Measurements from ENCODE around the gene ANP32A. TPM values are rescaled to one million over a fixed set of nuclear protein-coding genes. Genes with fewer than 3 reads are reported as not detected.
"Not testable (repeated sequence)": the region's sequence is repeated elsewhere in the genome, so short reads cannot be mapped to it uniquely, and the experiment has no call there.

Gene ANP32A
- total RNA-seq, 1 experiment from 2014 or later = 104 TPM

DNA sequence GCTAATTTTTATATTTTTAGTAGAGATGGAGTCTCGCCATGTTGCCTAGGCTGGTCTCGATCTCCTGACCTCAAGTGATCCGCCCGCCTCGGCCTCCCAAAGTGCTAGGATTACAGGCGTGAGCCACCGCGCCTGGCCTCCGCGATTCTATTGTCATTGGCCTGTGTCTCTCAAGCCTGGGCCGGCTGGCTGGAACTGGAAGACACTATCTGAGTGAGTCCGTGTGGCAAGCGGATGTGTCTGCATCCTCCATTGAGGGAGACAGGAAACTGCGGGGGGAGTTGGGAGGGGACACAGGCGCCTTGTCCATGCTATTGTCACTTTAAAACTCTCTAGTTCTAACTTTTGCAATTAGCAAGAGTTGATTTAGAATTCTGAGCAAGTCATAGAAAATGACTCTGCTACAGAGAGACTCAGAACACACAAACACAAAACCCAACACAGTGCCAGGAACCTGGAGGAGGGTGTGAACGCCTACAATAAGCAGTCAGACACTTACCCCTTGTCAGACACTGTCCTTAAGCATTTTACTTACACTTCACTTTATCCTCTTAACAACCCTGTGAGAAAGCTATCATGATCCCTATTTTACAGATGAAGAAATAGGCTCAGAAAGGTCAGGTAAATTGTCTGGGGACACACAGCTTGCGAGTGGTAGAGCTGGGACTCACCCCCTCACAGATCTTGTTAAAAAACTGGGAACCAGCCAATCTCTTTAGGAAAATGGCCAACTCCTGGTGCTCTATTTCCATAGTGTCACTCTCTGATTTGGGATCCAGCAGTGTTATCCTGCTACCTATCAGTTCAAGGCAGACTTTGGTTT, 38.7 kb downstream of the ANP32A start:
- no peak for DNase-seq (ENCODE audit: low read depth)

DNA sequence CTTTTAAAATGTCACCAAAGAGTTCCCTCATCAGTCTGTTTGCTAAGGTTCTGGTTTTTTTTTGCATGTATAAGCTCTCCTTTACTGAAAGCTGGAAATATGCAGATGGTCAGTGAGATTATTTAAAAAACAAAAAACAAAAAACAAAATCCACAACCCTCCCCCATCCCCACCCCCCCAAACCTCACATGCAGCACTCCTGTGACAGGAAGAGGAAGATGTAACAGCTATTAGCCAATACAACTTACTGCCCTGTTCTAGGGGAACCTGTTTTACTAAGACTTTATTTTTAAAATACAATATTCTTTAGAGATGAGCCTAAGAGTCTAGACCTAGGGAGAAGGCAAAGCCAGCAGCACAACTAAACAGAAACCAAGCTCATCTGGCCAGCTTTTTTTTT, 39.5 kb downstream of the ANP32A start:
- DNase-seq (ENCODE audit: low read depth) = no peak

DNA sequence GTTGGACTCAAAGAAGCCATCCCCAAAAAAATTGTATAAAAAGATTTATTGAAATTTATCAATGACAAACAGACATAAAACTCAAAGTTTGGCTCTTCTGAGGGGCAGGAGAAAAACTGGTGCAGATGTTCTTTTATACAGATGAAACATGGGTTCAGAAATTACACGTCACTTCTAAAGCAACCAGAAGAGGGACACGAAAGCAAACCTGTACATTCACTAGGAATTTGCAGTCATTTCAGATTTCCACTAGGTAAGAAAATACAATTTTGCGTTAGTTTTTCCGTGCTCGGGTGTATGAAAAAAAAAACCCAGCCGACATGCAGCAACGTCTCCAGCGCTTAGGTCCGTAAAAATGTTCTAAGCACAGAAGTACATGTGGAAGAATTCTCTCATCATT, 41.8 kb downstream of the ANP32A start:
- no peak for DNase-seq (ENCODE audit: low read depth)

DNA sequence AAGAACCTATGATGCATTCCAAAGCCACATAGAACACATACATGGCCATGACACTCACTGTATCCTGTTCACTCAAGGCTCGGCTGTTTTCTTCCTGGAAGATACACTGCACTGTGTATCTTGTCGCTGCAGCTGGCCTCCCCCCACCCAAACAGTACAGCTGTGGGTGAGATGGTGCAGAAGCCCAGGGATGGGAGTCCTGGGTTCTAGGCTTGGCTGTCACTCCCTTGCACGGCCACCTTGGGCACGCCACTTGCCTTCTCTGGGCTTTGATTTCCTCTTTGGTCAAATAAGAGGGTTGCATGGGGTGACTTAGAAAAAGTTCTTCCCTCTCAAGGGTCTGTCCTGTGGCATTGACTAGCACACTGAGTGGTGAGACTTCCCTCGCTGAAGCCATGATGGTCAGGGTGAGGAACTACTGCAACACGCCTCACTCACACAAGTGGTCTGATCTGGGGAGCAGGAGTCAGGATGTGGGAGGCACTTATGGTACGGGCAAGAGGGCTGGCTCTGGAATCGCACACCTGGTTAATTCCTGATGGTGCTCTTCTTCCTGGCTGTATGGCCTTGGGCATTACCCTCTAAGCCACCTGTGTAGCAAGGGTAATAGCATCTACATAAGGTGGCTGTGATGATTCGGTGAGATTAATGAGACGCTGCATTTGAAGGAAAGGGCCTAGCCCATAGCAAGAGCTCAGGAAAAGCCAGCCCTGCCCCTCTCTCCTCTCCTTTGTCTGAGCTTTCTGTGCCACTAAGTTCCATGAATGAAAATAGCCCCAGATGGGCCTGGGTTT, 44.0 kb downstream of the ANP32A start:
- no peak for DNase-seq (ENCODE audit: low read depth)

DNA sequence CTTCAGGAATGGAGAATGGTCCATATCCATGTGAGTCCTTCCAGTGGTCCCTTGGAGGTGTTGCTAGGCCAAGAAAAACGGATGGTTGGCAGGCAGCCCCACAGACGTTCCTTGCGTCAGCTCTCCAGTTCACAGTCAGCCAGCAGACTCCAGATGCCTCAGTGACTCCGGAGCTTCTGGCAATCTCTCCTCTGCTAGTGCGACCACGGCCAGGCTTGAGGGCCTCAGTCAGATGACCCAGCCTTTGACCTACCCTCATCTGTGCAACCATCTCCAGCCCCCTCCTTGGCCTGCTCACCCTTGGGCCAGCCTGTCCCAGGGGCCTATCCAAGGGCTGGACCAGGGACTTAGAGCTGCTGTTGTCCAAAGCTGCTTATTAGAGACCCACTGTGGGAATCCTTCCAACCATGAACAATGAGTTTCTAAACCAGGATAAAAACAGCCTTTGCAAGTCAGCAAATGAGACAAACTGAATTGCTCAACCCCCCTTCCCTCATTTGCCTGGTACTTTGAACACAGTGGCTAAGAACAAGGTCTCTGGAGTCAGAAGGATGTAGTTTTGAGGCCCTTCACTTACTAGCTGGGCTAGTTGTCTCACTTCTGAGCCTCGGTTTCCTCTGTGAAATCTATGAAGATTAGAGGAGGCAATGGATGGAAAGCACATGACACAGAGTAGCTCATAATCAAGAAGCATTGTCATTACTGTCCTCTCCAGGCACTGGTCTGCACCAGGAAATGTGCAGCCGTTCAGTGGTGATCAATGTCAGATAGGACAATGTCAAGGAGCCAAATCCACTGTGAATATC, 44.8 kb downstream of the ANP32A start:
- no peak for DNase-seq (ENCODE audit: low read depth)

DNA sequence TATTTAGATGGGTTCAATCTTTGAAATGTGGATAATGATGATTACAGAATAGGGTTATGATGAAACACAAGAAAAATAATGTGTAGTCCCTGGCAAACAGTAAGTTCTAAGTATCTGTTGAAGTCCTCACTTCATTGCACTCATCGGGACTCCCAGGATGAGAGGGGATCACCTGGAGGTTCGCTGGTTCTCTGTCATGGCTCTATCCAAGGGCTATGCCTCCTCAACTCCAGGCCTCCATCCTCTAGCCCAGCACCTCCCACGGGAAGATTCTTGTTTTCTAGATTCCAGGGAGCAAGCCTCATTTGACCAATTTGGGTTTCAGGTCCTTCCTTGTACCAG, 45.5 kb downstream of the ANP32A start:
- no peak for DNase-seq (ENCODE audit: low read depth)

DNA sequence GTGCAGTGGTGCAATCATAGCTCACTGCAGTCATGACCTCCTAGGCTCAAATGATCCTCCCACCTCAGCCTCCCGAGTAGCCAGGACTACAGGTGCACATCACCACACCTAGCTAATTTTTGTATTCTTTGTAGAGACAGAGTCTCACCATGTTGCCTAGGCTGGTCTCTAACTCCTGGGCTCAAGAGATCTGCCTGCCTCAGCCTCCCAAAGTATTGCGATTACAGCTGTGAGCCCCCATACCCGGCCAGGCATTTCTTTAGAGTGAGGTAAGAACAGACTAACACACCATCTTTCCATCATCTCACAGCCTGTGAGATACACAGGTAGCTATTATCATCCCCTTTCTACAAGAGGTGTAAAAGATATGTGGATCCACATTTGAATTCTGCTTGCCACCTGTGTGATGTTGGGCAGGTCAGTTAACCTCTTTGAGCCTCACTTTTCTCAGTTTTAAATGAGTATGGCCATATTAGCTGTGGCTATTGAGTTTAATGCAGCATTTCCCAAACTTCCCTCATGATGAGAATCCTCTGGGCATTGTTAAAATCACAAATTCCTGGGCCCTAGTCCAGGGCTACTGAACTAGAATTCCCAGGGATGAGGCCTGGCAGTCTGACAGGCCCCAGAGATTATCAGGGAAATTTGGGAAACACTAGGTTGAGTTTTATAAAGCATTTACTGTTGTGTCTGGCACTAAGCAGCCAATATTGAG, 46.0 kb downstream of the ANP32A start:
- no peak for DNase-seq (ENCODE audit: low read depth)

DNA sequence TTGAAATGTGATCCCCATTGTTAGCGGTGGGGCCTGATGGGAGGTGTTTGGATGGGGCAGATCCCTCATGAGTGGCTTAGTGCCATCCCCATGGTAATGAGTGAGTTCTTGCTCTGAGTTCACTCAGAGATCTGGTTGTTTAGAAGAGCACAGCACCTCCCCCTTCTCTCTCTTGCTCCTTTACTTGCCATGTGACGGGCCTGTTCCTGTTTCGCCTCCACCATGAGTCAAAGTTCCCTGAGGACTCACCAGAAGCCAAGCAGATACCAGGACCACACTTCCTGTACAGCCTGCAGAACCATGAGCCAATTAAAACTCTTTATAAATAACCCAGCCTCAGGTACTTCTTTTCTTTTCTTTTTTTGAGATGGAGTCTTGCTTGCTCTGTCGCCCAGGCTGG, 46.6 kb downstream of the ANP32A start:
- DNase-seq (ENCODE audit: low read depth) = no peak

DNA sequence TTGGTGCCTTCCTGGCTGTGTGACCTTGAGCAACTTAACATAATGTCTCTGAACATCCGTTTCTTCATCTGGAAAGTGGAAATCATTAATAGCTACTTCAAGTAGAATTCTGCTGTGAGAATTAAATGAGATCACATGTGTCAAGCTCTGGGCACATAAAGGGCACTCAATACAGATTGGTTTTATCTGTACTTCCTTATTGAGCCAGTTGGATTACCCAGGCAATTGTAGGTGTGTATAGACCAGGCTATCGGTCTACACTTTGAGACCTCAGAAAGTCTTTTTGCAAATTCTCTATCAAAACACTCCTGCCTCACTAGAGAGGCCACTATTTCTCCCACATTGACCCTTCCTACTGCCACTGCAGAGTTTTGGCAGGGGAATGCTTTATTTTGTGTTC, 47.7 kb downstream of the ANP32A start:
- DNase-seq (ENCODE audit: low read depth) = no peak

DNA sequence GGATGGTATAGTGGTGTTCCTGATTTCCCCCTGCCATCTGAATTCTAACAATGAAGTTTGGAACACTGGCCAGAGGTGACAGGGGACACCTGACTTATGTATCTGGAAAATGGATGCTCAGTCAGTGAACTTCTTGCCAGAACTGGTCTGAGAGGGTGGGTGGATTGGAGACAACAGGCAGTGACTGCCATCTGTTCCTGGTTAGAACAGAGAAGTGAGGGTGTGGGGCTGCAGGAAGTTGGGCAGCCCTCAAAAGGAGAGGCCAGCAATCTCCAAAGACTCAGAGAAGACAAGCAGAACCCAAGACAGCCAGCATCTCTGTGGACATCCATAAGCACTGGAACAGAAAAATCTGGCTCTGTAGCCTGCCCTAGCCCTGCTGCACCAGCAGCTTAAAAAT, 50.5 kb downstream of the ANP32A start:
- no peak for DNase-seq (ENCODE audit: low read depth)

DNA sequence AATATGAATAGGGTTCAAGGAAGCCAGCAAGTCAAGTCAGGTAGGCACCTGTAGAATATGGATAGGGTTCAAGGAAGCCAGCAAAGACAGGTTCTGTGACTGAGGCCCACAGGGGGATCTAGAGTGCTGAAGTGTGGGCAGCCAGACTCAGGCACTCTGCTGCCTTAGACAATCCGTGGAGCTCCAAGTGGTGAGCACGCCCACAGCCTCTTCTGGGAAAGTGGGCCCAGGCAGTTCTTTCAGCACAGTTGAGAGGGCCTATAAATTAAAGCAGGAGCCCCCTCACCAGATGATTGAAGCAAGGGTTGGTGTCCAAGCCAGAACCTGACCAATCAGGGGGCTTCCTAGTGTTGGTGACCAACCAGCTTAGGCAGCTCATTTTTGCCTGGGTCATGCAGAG, 51.0 kb downstream of the ANP32A start:
- DNase-seq (ENCODE audit: low read depth) = no peak

DNA sequence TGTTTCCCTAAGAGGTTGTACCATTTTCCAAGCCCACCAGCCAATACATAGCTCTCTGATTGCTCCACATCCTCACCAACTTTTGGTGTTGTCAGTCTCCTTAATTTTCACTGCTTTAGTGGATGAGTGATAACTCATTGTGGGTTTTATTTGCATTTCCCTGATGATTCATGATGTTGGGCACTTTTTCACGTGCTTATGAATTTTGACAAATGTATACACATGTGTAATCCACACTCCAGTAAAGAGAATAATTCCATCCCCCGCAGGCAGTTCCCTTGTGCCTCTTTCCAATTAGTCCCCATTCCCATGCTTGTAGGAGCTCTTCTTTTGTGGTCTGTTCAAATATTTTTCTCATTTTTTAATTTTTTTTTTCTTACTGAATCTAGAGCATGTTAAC, 52.4 kb downstream of the ANP32A start:
- peak; percentile 51 for DNase-seq (ENCODE audit: low read depth)

DNA sequence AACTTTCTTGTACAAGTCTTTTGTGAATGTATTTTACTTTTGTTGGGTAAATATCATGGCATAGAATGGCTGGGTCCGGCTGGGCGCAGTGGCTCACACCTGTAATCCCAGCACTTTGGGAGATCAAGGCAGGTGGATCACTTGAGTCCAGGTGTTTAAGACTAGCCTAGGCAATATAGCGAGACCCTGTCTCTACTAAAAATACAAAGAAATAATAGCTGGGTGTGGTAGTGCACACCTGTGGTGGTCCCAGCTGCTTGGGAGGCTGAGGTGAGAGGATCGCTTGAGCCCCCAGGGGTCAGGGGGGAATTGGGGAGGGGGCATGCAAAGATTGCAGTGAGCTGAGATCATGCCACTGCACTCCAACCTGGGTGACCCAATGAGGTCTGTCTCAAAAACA, 52.9 kb downstream of the ANP32A start:
- DNase-seq (ENCODE audit: low read depth) = no peak

DNA sequence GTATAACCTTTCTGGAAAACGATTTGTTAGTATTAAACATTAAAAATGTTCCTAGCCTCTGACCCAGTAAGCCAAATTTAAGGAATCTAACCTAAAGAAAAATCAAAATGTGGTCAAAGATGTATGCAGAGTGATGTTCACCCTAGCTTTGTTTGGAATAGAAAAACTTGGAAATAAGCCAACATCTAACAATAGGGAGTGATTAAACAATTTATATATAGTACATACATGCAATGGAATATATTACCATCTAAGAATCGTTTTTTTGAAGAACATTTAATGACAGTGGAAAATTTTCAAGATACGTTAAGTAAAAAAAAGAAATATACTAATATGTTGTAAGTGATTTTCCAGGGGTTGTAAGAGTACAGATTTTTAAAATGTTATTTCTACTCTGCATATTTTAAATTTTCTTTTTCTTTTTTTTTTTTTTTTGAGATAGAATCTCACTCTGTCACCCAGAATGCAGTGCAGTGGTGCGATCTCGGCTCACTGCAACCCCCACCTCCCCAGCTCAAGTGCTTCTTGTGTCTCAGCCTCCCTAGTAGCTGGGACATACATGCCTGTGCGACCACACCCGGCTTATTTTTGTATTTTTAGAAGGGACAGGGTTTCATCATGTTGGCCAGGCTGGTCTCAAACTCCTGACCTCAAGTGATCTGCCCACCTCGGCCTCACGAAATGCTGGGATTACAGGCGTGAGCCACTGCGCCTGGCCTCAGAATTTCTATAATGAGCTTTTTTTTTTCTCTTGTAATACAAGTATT, 54.9 kb downstream of the ANP32A start:
- DNase-seq (ENCODE audit: low read depth) = no peak

DNA sequence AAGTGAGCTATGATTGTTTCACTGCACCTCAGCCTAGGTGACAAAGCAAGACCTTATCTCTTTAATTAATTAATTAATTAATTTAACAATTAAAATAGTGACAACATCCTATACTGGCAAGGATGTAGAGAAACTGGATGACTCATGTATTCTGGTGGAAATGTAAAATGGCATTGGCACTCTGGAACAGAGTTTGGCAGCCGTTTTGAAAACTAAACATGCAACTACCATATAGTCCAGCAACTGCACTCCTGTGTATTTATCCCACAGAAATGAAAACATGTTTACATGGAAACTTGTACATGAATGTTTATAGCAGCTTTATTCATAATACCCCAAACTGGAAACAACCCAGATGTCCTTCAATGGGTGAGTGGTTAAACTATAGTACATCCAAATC, 56.6 kb downstream of the ANP32A start:
- no peak for DNase-seq (ENCODE audit: low read depth)

DNA sequence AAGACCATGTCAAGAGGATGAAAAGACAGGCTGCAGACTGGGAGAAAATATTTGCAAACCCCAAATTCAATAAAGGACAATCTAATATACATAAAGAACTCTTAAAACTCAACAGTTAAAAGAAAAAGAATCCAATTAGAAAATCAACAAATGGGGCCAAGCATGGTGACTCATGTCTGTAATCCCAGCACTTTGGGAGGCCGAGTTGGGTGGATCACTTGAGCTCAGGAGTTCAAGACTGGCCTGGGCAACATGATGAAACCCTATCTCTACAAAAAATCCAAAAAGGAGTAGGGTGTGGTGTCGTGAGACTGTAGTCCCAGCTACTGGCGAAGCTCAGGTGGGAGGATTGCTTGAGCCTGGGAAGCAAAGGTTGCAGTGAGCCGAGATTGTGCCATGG, 57.6 kb downstream of the ANP32A start:
- no peak for DNase-seq (ENCODE audit: low read depth)

DNA sequence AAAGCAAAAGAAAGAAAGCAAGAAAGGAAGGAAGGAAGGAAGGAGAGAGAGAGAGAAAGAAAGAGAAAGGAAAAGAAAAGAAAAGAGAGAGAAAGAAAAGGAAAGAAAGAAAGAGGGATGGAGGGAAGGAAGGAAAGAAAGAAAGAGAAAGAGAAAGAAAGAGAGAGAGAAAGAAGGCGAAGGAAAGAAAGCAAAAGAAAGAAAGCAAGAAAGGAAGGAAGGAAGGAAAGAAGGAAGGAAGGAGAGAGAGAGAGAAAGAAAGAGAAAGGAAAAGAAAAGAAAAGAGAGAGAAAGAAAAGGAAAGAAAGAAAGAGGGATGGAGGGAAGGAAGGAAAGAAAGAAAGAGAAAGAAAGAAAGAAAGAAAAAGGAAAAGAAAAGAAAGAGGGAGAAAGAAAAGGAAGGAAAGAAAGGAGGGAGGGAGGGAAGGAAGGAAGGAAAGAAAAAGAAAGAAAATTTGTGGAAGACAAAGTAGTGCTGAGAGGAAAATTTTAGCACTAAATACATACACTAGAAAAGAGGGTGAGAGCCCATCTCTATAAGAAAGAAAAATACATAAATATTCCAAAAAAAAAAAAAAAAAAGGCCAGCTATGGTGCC, 60.6 kb downstream of the ANP32A start:
- DNase-seq (ENCODE audit: low read depth) = not testable (repeated sequence)

DNA sequence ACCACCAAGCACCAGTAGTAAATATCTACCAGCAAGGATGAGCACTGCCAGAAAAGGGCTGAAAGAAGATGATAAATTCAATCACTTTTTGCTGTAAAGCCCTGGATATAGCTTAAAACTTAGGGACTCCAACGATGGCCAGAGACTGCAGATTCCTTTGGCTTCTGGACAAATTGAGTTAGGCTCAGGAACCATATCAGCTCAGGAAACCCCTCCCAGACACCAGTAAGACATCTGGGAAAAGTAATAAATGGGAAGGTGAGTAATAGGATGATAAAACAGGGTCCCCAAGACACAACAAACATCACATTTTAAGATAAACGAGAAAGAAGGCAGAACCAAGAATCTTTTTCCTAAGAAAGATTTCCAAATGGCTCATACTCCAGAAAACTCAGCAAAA, 65.0 kb downstream of the ANP32A start:
- no peak for DNase-seq (ENCODE audit: low read depth)

DNA sequence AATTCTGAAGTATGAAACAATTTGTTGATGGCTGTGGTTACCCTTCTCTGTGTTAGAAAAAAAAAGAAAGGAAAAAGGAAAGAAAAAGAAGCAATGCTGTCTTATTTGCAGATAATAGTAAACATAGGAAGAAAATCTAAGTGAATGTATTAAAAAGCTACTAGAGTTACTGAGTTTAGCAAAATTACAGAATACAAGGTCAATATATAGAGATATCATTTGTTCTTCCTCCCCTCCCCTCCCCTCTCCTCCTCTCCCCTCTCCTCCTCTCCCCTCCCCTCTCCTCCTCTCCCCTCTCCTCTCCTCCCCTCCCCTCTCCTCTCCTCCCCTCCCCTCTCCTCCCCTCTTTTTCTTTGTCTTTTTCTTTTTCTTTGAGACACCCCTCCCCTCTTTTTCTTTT, 69.1 kb downstream of the ANP32A start:
- no peak for DNase-seq (ENCODE audit: low read depth)

DNA sequence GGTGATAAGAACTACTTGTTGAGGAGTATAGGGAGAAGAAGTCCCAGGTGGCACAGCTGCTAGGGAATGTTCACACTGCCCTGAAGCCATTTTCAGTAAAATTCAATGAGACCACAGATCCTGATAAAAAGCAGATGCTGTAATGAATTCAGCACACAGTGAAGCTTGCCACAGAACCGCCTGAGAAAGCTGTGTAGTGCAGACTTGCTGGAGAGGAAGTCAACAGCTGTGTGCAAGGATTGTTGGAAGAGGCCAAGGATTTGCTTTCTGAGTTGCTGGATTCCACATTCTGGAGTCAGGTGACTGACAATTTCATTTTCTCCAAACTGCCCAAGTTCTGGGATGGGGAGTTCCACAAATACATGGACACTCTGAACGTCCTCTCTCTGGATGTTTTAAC, 70.9 kb downstream of the ANP32A start:
- no peak for DNase-seq (ENCODE audit: low read depth)

DNA sequence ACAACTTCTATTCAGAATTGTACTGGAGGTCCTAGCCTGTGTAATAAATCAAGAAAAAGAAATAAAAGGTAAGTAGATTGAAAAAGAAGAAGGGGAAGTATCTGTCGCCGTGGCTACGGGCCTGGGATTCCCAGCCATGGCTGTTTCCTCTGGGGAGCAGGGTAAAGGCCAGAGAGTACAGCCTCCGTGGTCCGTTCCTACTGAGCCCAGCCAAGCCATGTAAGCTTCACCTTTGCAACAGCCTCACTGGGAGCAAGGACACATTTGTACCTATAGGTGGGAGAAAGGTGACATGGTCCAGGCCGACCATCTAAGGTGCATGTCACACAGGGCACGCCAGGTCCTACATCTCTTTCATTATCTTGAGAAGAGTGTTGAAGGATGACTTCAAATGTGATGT, 71.3 kb downstream of the ANP32A start:
- DNase-seq (ENCODE audit: low read depth) = no peak

Data from Daoy (cell line).